Omental fat pad (tissue), 4 donors: ENCODE measurements around the gene CHAF1A. TPM values are rescaled to one million over a fixed set of nuclear protein-coding genes. Genes with fewer than 3 reads are reported as not detected.
A peak's percentile ranks its signal among the peaks of the same experiment; 100 is the strongest.

Source experiments
- ATAC-seq: fragments of 150-250 bp; one replicate; pipeline ENCODE4 v1.9.1; 2016; ENCODE audit warnings: mild to moderate bottlenecking, moderate library complexity; ENCODE audit not compliant: low FRiP score
- DNase-seq: peaks from one replicate; pipeline ENCODE4 v3.0.0-alpha.2; 2019; ENCODE audit warnings: low spot score
- total RNA-seq, 4 donors: library from RNA; depleted of rRNA; stranded (reverse); fragments of >200 nt; gene quantifications; one replicate each; pipeline ENCODE4 v1.1.0, GENCODE V29; 2016
- TF ChIP-seq, protein P1 (sequence below), 3 donors: fragments of 450-650 bp; IDR thresholded peaks; one replicate each; pipeline ENCODE4 v1.5.1; 2016 to 2017; ENCODE audit warnings: antibody characterized with exemption in 3 of 3, mild to moderate bottlenecking in 3 of 3, moderate library complexity in 2 of 3

Gene CHAF1A, protein sequence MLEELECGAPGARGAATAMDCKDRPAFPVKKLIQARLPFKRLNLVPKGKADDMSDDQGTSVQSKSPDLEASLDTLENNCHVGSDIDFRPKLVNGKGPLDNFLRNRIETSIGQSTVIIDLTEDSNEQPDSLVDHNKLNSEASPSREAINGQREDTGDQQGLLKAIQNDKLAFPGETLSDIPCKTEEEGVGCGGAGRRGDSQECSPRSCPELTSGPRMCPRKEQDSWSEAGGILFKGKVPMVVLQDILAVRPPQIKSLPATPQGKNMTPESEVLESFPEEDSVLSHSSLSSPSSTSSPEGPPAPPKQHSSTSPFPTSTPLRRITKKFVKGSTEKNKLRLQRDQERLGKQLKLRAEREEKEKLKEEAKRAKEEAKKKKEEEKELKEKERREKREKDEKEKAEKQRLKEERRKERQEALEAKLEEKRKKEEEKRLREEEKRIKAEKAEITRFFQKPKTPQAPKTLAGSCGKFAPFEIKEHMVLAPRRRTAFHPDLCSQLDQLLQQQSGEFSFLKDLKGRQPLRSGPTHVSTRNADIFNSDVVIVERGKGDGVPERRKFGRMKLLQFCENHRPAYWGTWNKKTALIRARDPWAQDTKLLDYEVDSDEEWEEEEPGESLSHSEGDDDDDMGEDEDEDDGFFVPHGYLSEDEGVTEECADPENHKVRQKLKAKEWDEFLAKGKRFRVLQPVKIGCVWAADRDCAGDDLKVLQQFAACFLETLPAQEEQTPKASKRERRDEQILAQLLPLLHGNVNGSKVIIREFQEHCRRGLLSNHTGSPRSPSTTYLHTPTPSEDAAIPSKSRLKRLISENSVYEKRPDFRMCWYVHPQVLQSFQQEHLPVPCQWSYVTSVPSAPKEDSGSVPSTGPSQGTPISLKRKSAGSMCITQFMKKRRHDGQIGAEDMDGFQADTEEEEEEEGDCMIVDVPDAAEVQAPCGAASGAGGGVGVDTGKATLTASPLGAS
- 1 to 10 TPM; 3.9 to 6.5 (median 4.1) TPM for total RNA-seq

DNA sequence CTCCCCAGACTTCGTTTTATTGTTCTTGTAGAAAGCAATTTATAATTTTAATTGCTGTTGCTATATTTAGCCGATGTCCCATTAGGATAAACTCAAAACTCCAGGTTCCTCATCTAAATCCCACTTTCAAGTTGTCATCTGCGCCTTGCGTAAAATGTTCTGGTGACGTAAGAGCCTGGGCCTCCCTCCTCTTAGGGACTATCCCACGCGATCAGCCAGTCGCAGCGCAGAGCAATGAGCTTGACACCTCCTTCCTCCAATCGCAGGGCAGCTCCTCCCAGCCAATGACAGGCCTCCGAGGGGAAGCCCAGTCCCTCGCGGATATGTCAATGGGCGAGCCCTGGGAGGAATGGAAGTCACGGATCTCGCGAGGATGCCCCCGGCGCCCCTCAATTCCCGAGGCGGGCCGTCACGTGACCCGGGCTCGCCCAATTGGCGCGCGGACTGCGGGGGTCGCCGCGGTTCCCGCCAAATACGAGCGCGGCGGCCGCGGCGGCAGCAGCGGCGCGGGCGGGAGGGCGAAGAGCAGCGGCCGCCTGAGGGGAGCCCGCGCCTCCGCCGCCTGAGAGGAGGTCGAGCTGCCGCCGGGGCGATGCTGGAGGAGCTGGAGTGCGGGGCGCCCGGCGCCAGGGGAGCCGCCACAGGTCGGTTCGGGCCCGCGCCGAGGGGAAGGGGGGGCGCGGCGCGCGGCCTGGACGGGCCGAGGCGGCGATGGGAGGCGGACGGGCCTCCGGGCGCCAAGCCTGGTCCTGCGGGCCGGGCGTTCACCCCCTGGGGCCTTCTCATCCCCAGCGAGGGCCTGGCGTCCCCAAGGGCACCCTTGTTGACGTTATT, at the start of gene CHAF1A:
Gene CHAF1A (plus strand): TSS at position 470 of the 834 bp plus-strand sequence. CDS start 123 bp downstream, at position 593.
- DNase-seq (peak; percentile 99), ATAC-seq (peak; percentile 97)
- TF ChIP-seq, protein P1, sequence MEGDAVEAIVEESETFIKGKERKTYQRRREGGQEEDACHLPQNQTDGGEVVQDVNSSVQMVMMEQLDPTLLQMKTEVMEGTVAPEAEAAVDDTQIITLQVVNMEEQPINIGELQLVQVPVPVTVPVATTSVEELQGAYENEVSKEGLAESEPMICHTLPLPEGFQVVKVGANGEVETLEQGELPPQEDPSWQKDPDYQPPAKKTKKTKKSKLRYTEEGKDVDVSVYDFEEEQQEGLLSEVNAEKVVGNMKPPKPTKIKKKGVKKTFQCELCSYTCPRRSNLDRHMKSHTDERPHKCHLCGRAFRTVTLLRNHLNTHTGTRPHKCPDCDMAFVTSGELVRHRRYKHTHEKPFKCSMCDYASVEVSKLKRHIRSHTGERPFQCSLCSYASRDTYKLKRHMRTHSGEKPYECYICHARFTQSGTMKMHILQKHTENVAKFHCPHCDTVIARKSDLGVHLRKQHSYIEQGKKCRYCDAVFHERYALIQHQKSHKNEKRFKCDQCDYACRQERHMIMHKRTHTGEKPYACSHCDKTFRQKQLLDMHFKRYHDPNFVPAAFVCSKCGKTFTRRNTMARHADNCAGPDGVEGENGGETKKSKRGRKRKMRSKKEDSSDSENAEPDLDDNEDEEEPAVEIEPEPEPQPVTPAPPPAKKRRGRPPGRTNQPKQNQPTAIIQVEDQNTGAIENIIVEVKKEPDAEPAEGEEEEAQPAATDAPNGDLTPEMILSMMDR (IDR thresholded peaks at IDR 0.05): no peak

DNA sequence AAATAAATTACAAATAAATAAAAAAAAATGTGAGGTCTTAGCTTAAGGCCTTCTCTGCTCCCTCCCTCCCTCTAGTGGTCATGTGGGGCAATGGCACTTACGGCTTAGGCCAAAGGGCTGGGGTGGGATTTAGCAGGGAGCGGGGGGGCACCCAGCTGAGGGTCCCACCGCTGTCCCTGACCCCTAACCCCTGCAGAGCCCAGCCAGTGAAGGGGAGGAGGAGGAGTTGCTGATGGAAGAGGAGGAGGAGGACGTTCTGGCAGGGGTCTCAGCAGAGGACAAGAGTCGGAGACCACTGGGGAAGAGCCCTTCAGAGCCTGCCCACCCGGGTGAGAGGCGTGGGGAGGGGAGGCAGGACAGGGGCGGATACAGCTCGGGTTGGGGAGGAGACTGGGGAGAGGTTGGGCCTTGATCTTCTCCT, 49.7 kb upstream of the CHAF1A start:
- TF ChIP-seq, protein P1 (IDR thresholded peaks at IDR 0.05): no peak
- DNase-seq (no peak), ATAC-seq (no peak)

DNA sequence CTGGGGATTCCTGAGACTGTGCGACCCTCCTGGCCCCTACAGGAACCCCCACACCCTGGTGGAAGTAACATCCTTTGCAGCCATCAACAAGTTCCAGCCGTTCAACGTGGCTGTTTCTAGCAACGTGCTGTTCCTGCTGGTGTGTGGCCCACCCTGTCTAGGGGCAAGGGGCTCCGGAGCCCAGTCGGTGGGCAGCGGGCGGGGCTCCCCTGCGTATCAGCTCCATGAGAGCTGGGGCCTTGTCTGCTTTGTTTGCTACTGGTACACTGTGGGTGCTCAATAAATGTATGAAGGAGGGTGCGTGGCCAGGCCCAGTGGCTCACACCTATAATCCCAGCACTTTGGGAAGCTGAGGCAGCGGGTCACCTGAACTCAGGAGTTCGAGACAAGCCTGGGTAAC, 48.2 kb upstream of the CHAF1A start:
- TF ChIP-seq, protein P1 (IDR thresholded peaks at IDR 0.05): no peak
- DNase-seq: no peak
- ATAC-seq: no peak

DNA sequence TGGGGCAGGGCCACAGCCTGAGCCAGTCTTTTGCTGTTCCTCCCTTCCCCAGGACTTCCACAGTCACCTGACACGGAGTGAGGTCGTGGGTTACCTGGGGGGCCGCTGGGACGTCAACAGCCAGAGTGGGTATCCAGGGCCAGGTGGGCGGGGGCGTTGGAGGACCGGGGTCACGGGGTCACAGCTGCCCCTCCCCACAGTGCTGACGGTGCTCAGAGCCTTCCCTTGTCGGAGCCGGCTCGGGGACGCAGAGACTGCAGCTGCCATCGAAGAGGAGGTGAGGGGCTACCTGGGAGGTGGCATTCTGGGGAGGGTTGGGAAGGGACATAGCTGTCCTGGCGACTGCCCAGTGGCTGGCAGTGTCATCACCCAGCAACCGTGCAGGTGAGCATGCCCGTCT, 47.5 kb upstream of the CHAF1A start:
- ATAC-seq: no peak
- TF ChIP-seq, protein P1 (IDR thresholded peaks at IDR 0.05): no peak
- DNase-seq: no peak

DNA sequence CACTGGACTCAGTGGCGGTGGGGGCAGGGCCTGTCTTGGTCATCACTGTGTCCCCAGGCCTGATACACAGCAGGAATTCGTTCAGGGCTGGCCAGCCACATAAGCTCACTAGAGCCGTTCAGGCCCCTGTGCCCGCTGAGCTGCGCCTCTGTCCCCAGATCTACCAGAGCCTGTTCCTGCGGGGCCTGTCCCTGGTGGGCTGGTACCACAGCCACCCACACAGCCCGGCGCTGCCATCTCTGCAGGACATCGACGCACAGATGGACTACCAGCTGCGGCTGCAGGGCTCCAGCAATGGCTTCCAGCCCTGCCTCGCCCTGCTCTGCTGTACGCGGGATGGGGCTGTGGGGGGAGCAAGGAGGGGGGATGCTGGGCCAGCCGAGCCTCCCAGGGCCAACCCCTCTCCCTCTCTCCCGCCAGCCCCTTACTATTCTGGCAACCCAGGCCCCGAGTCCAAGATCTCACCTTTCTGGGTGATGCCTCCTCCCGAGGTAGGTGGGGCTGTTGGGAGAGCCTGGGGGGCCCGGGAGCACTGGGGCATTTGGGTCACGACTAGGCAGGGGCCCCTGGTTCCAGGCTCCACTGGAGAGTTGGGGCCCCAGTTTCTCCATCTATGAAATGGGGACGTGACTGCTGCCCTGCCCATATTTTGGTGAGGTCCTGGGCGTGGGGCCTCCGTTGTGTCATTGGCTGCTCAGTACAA, 45.2 kb upstream of the CHAF1A start:
- DNase-seq: no peak
- ATAC-seq: no peak
- TF ChIP-seq, protein P1 (IDR thresholded peaks at IDR 0.05): no peak

DNA sequence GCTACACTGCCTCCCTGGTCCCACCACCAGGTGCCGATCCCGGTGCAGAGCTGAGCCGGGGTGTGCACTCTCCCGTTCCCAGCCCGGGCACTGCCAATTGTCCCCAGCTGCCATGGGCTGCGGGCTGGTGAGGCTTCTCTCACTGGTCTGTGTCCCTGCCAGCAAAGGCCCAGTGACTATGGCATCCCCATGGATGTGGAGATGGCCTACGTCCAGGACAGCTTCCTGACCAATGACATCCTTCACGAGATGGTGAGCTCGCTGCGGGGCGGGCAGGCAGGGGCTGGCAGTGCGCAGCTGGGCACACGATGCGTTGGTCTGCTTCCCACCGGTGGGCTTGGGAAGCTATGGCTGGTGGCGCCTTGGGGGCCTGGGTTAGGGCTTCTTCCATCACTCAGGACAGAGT, 44.5 kb upstream of the CHAF1A start:
- TF ChIP-seq, protein P1 (IDR thresholded peaks at IDR 0.05): no peak
- no peak for DNase-seq
- no peak for ATAC-seq
